H1 (cell line): ENCODE measurements around the gene MAPRE2.

Experiments
- BCL11A ChIP-seq, 2 experiments: IDR thresholded peaks; one replicate each; pipeline ENCODE4 v1.6.1; 2011; ENCODE audit warnings: low read depth in 2 of 2, low read length in 2 of 2, mild to moderate bottlenecking in 2 of 2
- BRCA1 ChIP-seq: IDR thresholded peaks from 2 replicates; pipeline ENCODE4 v1.6.1; 2012; ENCODE audit warnings: low read depth, low read length, improper control_type of control experiment
- CHD1 ChIP-seq: IDR thresholded peaks from 2 replicates; pipeline ENCODE4 v1.6.1; 2012; ENCODE audit warnings: low read depth, low read length, improper control_type of control experiment
- CTCF ChIP-seq, 3 experiments: IDR thresholded peaks; 1 replicate in 2 of 3; 2 replicates in 1 of 3; pipeline versions ENCODE4 v1.5.1 to v1.6.1; 2011; ENCODE audit warnings: low read length in 3 of 3, mild to moderate bottlenecking in 3 of 3, inconsistent platforms in 2 of 3, low read depth in 1 of 3, moderate library complexity in 1 of 3; ENCODE audit not compliant: insufficient read depth in 1 of 3; ENCODE audit errors: control extremely low read depth in 1 of 3
- HDAC6 ChIP-seq: IDR thresholded peaks from one replicate; pipeline ENCODE4 v1.7.1; 2012; ENCODE audit warnings: low read depth, mild to moderate bottlenecking, inconsistent platforms, low read length, moderate library complexity
- MAX ChIP-seq: IDR thresholded peaks from 2 replicates; pipeline ENCODE4 v1.6.1; 2012; ENCODE audit warnings: inconsistent platforms
- SIN3A ChIP-seq, 2 experiments: IDR thresholded peaks in 1 of 2; conservative IDR thresholded peaks in 1 of 2; 2 replicates each; pipeline ENCODE4 v1.6.1; 2011 to 2012; ENCODE audit warnings: low read length in 2 of 2, improper control_type of control experiment in 1 of 2, low read depth in 1 of 2, mild to moderate bottlenecking in 1 of 2

GRCh38 chr18:35176925-35177324, 135.7 kb downstream of the MAPRE2 start:
- TF ChIP-seq BCL11A (IDR thresholded peaks at IDR 0.05; ENCODE audit: low read depth in 2 of 2, low read length in 2 of 2), result no peak
- no peak for TF ChIP-seq HDAC6
- no peak for TF ChIP-seq CTCF (IDR thresholded peaks at IDR 0.05; ENCODE audit: control extremely low read depth in 1 of 3, insufficient read depth in 1 of 3, low read depth in 1 of 3, low read length in 3 of 3)
- TF ChIP-seq SIN3A (conservative IDR thresholded peaks at IDR 0.05 in 1 of 2, IDR thresholded peaks at IDR 0.05 in 1 of 2; ENCODE audit: low read depth in 1 of 2, low read length in 2 of 2), result no peak
- TF ChIP-seq MAX, result no peak
- TF ChIP-seq BRCA1, result no peak
- TF ChIP-seq CHD1, result no peak
